ENCODE results near the gene ATP8A2.

The ATP8A2 gene

DNA sequence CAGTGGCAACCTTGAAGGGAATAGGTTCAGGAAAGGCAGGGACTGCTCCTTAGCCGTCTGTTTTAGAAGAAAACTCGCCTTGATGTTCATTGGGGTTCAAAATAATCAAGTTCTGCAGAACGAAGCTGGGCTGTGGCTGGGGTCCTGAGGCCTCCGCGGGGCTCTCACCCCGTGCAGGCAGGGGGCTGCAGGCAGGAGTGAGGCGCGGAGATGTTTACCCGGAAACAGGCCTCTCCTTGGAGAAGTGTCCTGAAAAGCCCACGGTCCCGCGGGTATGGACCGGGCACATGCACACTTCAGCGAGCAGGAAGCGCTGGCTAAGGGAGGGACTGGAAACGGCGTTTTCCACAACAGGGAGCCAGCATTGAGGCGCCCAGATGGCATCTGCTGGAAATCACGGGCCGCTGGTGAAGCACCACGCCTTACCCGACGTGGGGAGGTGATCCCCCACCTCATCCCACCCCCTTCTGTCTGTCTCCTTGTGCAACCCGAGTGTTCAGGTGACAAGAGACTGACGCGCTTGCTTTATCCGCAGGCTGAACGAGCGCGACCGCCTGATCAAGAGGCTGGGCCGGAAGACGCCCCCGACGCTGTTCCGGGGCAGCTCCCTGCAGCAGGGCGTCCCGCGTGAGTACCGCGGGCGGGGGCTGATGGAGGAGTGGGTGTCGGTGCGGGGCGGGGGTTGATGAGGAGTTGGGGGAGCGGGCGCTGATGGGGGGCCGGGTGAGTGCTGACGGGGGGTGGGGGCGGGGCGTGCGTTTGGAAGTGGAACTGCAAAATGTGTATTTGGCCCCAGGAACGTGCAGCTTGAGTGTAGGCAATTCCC lies 640.4 kb downstream of the ATP8A2 start:
- Histone ChIP-seq H3K4me1 (no peaks in the 10 kb centered on the region), H3K4me3 (peak overlapping the region in 1 of 2 donors; percentile 26), H3K36me3 (no peaks in the 10 kb centered on the region), H3K27ac (no peak overlapping the region), H3K27me3 (peaks cover 0 to 32% of the 10 kb centered on the region in 2 donors), H3K9me3 (no peaks in the 10 kb centered on the region)
- TF ChIP-seq, protein P1, sequence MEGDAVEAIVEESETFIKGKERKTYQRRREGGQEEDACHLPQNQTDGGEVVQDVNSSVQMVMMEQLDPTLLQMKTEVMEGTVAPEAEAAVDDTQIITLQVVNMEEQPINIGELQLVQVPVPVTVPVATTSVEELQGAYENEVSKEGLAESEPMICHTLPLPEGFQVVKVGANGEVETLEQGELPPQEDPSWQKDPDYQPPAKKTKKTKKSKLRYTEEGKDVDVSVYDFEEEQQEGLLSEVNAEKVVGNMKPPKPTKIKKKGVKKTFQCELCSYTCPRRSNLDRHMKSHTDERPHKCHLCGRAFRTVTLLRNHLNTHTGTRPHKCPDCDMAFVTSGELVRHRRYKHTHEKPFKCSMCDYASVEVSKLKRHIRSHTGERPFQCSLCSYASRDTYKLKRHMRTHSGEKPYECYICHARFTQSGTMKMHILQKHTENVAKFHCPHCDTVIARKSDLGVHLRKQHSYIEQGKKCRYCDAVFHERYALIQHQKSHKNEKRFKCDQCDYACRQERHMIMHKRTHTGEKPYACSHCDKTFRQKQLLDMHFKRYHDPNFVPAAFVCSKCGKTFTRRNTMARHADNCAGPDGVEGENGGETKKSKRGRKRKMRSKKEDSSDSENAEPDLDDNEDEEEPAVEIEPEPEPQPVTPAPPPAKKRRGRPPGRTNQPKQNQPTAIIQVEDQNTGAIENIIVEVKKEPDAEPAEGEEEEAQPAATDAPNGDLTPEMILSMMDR (IDR thresholded peaks at IDR 0.05), result no peak
- intact Hi-C loops (cut with DNase I; ENCODE audit: low total_unique reads), result no loop called here
- DNase-seq, result no peak

DNA sequence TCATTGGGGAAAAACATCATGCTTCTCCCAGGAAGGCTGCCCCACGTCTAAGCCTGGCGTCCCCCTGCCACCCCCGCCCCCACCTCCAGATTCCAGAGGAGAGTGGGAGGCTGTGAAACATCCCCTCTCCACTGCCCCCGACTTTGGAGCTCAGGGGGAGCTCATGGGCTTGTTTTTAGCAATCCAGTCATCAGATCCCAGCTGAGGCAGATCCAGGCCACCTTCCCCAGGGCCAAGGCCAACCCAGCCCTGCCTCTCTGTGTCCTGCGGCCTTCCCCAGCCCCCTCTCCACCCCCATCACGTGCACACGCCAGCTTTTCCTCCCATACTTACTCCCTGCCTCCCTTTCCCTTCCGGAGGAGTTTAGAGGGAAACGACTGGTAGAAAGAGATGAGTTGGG lies 641.2 kb downstream of the ATP8A2 start:
- Histone ChIP-seq H3K4me1 (peaks cover 0 to 4% (median 0%) of the 10 kb centered on the region in 4 donors), H3K27me3 (peaks cover 0 to 32% of the 10 kb centered on the region in 2 donors), H3K36me3 (no peaks in the 10 kb centered on the region), H3K4me3 (no peak overlapping the region), H3K9me3 (no peaks in the 10 kb centered on the region), H3K27ac (no peak overlapping the region)
- intact Hi-C loops (cut with DNase I; ENCODE audit: low total_unique reads), result no loop called here
- no peak for DNase-seq
- TF ChIP-seq, protein P1 (IDR thresholded peaks at IDR 0.05), result no peak

DNA sequence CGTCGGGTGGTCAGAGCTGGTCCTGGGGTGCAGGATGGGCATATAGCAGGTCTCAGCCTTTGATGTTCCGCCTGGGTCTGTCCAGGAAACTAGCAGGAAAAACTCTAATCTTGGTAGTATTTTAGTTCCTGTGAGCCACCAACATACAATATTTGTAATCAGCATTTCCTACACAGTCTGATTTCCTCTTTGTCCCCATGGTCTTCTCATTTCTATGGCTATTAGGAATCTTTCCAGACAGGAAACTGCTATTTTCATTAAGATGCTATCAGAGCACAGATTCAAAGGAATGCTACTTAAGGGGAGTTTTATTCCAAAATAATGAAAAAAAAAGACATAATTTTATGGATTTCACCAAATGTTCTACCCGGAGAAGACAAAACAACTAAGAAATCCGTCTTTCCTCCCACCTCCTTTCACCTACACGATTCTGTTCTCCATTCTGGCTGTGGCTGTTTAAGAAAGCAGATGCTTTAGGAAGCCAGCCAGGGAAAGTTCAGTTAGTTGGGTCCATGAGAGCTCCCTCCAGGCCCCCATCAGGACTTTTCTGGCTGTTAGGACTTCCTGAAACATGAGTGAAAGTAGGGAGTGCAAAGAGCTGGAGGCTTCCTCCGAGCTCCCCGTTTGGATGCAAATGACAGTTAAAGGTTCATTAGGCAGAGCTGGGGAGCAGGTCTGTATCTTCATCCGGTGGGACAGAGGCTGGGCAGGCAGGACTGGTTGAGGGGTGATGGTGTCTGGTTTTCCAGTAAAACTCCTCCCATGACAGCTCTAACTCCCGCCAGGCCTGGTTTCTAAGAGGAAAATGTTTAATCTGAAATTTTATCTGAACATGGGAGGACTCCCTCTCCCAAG lies 643.7 kb downstream of the ATP8A2 start:
- Histone ChIP-seq H3K4me1 (peaks cover 0 to 4% (median 0%) of the 10 kb centered on the region in 4 donors), H3K27me3 (peaks cover 0 to 30% of the 10 kb centered on the region in 2 donors), H3K36me3 (no peaks in the 10 kb centered on the region), H3K9me3 (no peaks in the 10 kb centered on the region), H3K27ac (no peak overlapping the region), H3K4me3 (no peak overlapping the region)
- intact Hi-C loops (cut with DNase I; ENCODE audit: low total_unique reads), result no loop called here
- DNase-seq, result no peak
- TF ChIP-seq, protein P1 (IDR thresholded peaks at IDR 0.05), result no peak

DNA sequence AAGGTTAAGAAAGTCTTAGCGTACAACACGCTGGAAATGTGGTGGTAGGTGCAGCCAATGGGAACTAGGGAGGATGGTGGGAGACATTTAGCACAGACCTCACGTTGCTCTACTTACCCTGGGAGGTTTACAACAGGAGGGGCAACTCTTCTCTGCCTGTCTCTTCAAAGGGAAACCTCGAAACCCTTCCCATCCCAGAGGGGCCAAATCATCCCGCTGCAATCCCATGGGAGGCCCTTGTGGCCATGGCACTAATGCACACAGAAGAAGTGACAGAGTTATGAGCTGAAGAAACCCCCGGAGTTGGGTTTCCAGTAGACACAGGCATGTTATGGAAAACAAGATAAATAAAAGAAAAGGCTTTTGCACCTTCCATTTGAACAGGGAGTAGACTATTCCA lies 644.4 kb downstream of the ATP8A2 start:
- Histone ChIP-seq H3K36me3 (no peaks in the 10 kb centered on the region), H3K27me3 (peaks cover 0 to 23% of the 10 kb centered on the region in 2 donors), H3K9me3 (no peaks in the 10 kb centered on the region), H3K4me3 (no peak overlapping the region), H3K27ac (no peak overlapping the region), H3K4me1 (peaks cover 0 to 4% (median 0%) of the 10 kb centered on the region in 4 donors)
- TF ChIP-seq, protein P1 (IDR thresholded peaks at IDR 0.05), result no peak
- intact Hi-C loops (cut with DNase I; ENCODE audit: low total_unique reads), result no loop called here
- no peak for DNase-seq

DNA sequence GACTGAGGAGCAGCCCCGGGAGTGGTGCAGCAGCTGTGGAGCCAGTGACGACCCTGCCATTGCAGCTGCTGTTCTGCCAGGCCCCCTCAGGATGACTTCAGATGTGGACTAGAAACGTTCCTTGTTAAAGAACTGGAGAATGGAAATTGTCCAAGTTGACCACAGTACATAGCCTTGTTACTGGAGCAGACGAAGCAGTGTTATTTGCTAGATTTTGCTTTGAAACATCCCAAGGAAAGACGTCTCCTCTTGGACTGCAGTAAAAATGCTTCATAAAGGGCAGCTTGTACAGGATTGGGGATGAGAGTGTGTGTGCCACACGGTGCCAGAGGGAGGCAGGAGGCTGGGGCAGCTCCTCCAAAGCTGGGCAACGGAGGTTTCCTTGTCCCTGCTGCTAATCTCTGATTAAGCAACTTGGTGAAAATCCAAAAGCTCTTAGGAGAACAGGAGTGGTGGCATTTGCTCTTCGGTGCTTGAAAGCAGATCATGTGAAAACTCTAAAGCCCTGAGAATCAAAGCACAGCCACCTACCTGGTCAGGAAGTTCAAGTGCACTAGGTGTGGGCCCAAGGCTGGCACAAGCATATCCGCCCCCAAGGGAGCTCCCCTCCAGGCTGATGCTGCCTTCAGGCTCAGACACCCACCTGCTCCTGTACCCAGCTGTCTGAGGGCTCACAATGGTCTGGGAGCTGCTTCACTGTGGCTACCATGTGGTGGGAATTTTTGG lies 645.6 kb downstream of the ATP8A2 start:
- intact Hi-C loops (cut with DNase I; ENCODE audit: low total_unique reads), result no loop called here
- TF ChIP-seq, protein P1 (IDR thresholded peaks at IDR 0.05), result no peak
- Histone ChIP-seq H3K9me3 (no peaks in the 10 kb centered on the region), H3K4me1 (peaks cover 0 to 5% (median under 1%) of the 10 kb centered on the region in 4 donors), H3K36me3 (no peaks in the 10 kb centered on the region), H3K27me3 (peaks cover 0 to 12% of the 10 kb centered on the region in 2 donors), H3K27ac (no peak overlapping the region), H3K4me3 (no peak overlapping the region)
- DNase-seq, result no peak

Data from tibial artery (tissue), 4 donors.